OCI-LY3 (cell line): Measurements from ENCODE around the gene RNF157.

Source experiments
- CTCF ChIP-seq: fragments of 200-600, 300-600 bp; sonication (generic); IDR thresholded peaks from 2 replicates; pipeline ENCODE4 v1.5.1; 2014; ENCODE audit warnings: antibody characterized with exemption, low read length, low read depth
- EZH2phosphoT487 ChIP-seq: fragments of 200-600 bp; shearing (Covaris generic); IDR thresholded peaks from 2 replicates; pipeline ENCODE4 v1.6.1; 2018; ENCODE audit warnings: antibody characterized with exemption, mixed run types, low read depth

- TF ChIP-seq CTCF (no peak), EZH2phosphoT487 (no peak)
Measured at GRCh38 chr17:76148015-76148326, 92.3 kb downstream of the RNF157 start.
